ENCODE data around the gene FNDC8. TPM values are rescaled to one million over a fixed set of nuclear protein-coding genes. Genes with fewer than 3 reads are reported as not detected.
A peak's percentile ranks its signal among the peaks of the same experiment; 100 is the strongest.
"Not testable (repeated sequence)": the region's sequence is repeated elsewhere in the genome, so short reads cannot be mapped to it uniquely, and the experiment has no call there.

Gene FNDC8
- polyA plus RNA-seq, 1 donor = not detected

- no peak for DNase-seq
Measured at GRCh38 chr17:35095741-35096140, 25.7 kb upstream of the FNDC8 start.

GRCh38 chr17:35097776-35098175, 23.6 kb upstream of the FNDC8 start:
- no peak for DNase-seq

- no peak for DNase-seq
Measured at GRCh38 chr17:35099908-35100307, 21.5 kb upstream of the FNDC8 start.

GRCh38 chr17:35101036-35101435, 20.4 kb upstream of the FNDC8 start:
- no peak for DNase-seq

- DNase-seq = no peak
Measured at GRCh38 chr17:35101725-35102124, 19.7 kb upstream of the FNDC8 start.

- DNase-seq = no peak
Measured at GRCh38 chr17:35103271-35103670, 18.1 kb upstream of the FNDC8 start.

- DNase-seq = no peak
Measured at GRCh38 chr17:35104844-35105450, 16.5 kb upstream of the FNDC8 start.

GRCh38 chr17:35110791-35111190, 10.6 kb upstream of the FNDC8 start:
- DNase-seq = not testable (repeated sequence)

GRCh38 chr17:35116845-35117244, 4.6 kb upstream of the FNDC8 start:
- no peak for DNase-seq

- DNase-seq = no peak
Measured at GRCh38 chr17:35117984-35118383, 3.4 kb upstream of the FNDC8 start.

GRCh38 chr17:35119370-35120165, 1.8 kb upstream of the FNDC8 start, which contains the start of gene RAD51D:
TSS of gene RAD51D (minus strand) at chr17:35119860. CDS start at chr17:35119613, 247 bp downstream.
- DNase-seq = peak; percentile 81

- no peak for DNase-seq
Measured at GRCh38 chr17:35127751-35128514, 6.5 kb downstream of the FNDC8 start.

- no peak for DNase-seq
Measured at GRCh38 chr17:35129154-35129972, 7.9 kb downstream of the FNDC8 start.

GRCh38 chr17:35129973-35130351, 8.5 kb downstream of the FNDC8 start:
- DNase-seq = no peak

- DNase-seq = no peak
Measured at GRCh38 chr17:35130392-35130791, 9.0 kb downstream of the FNDC8 start.

- DNase-seq = no peak
Measured at GRCh38 chr17:35132099-35132498, 10.7 kb downstream of the FNDC8 start.

- DNase-seq = no peak
Measured at GRCh38 chr17:35132816-35133550, 11.6 kb downstream of the FNDC8 start.

- no peak for DNase-seq
Measured at GRCh38 chr17:35135322-35135721, 13.9 kb downstream of the FNDC8 start.

- DNase-seq = no peak
Measured at GRCh38 chr17:35138218-35138617, 16.8 kb downstream of the FNDC8 start.

- peak; percentile 79 for DNase-seq
Measured at GRCh38 chr17:35141681-35142466, 20.5 kb downstream of the FNDC8 start, which contains the start of gene NLE1. TSS of gene NLE1 (minus strand) at chr17:35142303. CDS start at chr17:35142275, 28 bp downstream.

- no peak for DNase-seq
Measured at GRCh38 chr17:35142467-35142796, 21.0 kb downstream of the FNDC8 start.

All from hindlimb muscle (tissue), 1 donor.